HUES6 (cell line): ENCODE measurements around the gene OR2A42.
"Not testable (repeated sequence)": the region's sequence is repeated elsewhere in the genome, so short reads cannot be mapped to it uniquely, and the experiment has no call there.

Source experiments
- H3K27ac ChIP-seq: 2 replicates; pipeline ENCODE4 v1.7.0; 2013; ENCODE audit warnings: low read depth, mild to moderate bottlenecking, low read length, inconsistent platforms
- H3K27me3 ChIP-seq: 2 replicates; pipeline ENCODE4 v1.6.1; 2013; ENCODE audit warnings: low read length; ENCODE audit not compliant: control insufficient read depth, insufficient read depth
- H3K36me3 ChIP-seq: 2 replicates; pipeline ENCODE4 v1.6.1; 2013; ENCODE audit warnings: low read length; ENCODE audit not compliant: control insufficient read depth, insufficient read depth
- H3K4me1 ChIP-seq: 2 replicates; pipeline ENCODE4 v1.6.1; 2013; ENCODE audit warnings: low read length; ENCODE audit not compliant: control insufficient read depth, insufficient read depth
- H3K4me3 ChIP-seq: 2 replicates; pipeline ENCODE4 v1.5.1; 2013; ENCODE audit warnings: low read depth, low read length
- H3K9ac ChIP-seq: one replicate; pipeline ENCODE4 v1.6.1; 2013; ENCODE audit warnings: mild to moderate bottlenecking, low read length
- H3K9me3 ChIP-seq: 2 replicates; pipeline ENCODE4 v1.6.1; 2013; ENCODE audit warnings: low read depth, low read length; ENCODE audit not compliant: control insufficient read depth, insufficient read depth

OR2A42 gene

DNA sequence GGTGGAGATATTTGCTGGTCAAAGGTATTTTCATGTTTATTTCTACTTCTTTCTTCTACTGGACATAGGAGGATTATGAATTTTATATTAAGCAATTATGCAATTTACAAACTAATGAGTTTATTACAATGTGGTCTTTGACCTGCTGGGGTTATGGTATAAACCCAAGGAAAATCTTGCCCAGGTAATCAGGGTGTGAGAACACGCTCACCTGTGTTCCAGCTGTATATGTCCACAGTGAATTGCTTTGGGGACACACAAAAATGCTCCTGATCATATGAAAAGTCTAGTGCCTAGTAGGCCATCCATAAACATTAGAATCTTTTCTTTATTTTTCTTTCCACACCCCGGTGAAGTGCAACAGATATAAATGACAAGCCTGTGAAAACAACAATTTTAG is at the start of gene OR2A42:
TSS of gene OR2A42 (minus strand) at position 241 of the 400 bp plus-strand sequence. CDS start 6,762 bp downstream, outside the sequence.
- not testable (repeated sequence) for H3K4me1 ChIP-seq, H3K36me3 ChIP-seq, H3K9me3 ChIP-seq, H3K9ac ChIP-seq, H3K4me3 ChIP-seq, H3K27ac ChIP-seq, H3K27me3 ChIP-seq

GRCh38 chr7:144287171-144287784 is 47.9 kb upstream of the OR2A42 start:
- H3K9ac ChIP-seq, H3K9me3 ChIP-seq, H3K36me3 ChIP-seq, H3K4me1 ChIP-seq, H3K27ac ChIP-seq, H3K27me3 ChIP-seq, H3K4me3 ChIP-seq: not testable (repeated sequence)

- not testable (repeated sequence) for H3K9me3 ChIP-seq, H3K36me3 ChIP-seq, H3K27me3 ChIP-seq, H3K27ac ChIP-seq, H3K9ac ChIP-seq, H3K4me3 ChIP-seq, H3K4me1 ChIP-seq
Observed at GRCh38 chr7:144283716-144284115, 44.3 kb upstream of the OR2A42 start.

DNA sequence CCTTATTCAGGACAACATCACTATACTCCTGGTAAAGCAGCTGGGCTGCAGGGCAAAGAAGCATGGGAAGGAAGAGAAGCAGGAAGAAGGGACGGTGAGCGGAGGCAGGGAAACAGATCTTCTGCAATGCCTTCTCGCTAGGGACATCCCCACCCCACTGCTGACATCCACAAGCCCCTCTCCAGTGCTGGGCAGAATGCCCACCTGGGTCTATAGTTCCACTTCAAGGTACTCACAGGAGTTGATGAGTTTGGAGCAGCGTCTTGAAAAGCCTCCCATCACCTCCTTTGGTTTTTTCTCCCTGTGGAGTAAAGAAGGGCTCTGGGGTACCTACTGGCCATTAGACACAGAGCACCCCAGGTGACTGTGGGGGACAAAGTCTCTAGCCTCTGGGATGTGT is 43.1 kb upstream of the OR2A42 start:
- H3K4me1 ChIP-seq, H3K9me3 ChIP-seq, H3K27ac ChIP-seq, H3K27me3 ChIP-seq, H3K36me3 ChIP-seq, H3K9ac ChIP-seq, H3K4me3 ChIP-seq: not testable (repeated sequence)

- not testable (repeated sequence) for H3K27ac ChIP-seq, H3K9me3 ChIP-seq
Observed at GRCh38 chr7:144281981-144282380, 42.6 kb upstream of the OR2A42 start.

DNA sequence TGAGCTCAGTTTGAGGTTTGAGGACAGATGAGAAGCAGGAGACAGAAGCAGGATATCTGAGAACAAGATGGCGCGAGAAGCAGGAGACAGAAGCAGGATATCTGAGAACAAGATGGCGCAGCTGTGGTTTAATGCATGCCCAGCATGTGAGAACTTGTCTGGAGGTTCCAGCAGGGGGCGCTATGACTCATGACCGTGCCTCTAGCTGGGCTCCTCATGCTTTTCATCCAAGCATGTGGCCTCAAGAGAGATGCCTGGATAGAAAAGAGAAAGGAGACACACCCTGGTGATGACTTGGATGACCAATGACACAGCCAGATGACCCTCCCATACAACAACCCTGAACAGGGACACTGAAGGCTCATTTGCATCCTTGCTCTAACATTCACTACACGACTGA is 40.6 kb upstream of the OR2A42 start:
- H3K9me3 ChIP-seq, result not testable (repeated sequence)

More at GRCh38 chr7:144281981-144282380, 42.6 kb upstream of the OR2A42 start:
- H3K27me3 ChIP-seq, H3K9ac ChIP-seq, H3K36me3 ChIP-seq, H3K4me3 ChIP-seq, H3K4me1 ChIP-seq: not testable (repeated sequence)

GRCh38 chr7:144275281-144275680 is 35.9 kb upstream of the OR2A42 start:
- not testable (repeated sequence) for H3K9me3 ChIP-seq, H3K36me3 ChIP-seq, H3K27ac ChIP-seq, H3K4me1 ChIP-seq, H3K27me3 ChIP-seq, H3K9ac ChIP-seq, H3K4me3 ChIP-seq

More for the DNA sequence above, 40.6 kb upstream of the OR2A42 start:
- H3K27ac ChIP-seq, H3K4me3 ChIP-seq, H3K9ac ChIP-seq, H3K36me3 ChIP-seq, H3K27me3 ChIP-seq, H3K4me1 ChIP-seq: not testable (repeated sequence)

DNA sequence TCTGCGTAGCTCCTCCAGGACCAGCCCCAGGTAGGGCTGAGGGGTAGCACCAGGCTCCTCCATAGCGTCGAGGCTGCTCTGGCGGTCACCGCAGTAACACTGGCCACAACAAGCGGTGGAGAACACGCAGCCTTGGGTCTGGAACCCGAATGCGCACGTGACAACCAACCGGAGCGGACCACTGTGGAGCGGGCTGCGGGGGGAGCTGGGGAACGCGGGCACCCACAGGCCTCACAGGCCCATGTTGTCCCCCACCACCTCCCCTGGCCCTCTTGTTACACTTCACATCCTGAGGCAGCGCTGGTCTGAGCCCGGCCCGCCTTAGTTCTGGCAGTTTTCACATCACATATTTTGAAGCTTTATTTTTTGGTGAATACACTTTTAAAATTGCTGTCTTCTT is 29.8 kb upstream of the OR2A42 start, which contains the start of gene CTAGE8:
TSS of gene CTAGE8 (minus strand) at position 101 of the 400 bp plus-strand sequence. CDS start at position 63, 38 bp downstream.
- not testable (repeated sequence) for H3K27me3 ChIP-seq, H3K27ac ChIP-seq, H3K9ac ChIP-seq, H3K4me3 ChIP-seq, H3K36me3 ChIP-seq, H3K9me3 ChIP-seq, H3K4me1 ChIP-seq

DNA sequence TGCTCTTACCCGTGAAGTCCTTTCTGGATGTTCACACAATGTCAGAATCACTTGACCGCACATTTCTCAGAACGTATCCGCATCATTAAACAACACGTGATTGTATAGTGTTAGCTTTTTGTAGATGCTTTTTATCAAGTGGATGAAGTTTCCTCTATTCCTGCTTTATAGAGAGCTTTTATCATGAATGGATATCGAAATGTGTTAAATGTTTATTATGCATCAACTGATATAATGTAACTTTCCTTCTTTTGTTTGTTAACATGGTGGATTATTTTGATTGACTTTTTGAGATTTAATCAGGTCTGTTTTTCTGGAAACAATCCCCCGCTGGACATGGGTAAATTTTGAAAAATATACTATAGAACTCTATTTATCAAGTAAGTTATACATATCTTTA is 25.3 kb upstream of the OR2A42 start, which contains the start of gene OR2A7:
TSS of gene OR2A7 (minus strand) at position 101 of the 400 bp plus-strand sequence. CDS start 5,164 bp downstream, outside the sequence.
- not testable (repeated sequence) for H3K27ac ChIP-seq, H3K36me3 ChIP-seq, H3K4me3 ChIP-seq, H3K4me1 ChIP-seq, H3K27me3 ChIP-seq, H3K9me3 ChIP-seq, H3K9ac ChIP-seq

GRCh38 chr7:144262128-144262527 is 22.7 kb upstream of the OR2A42 start:
- H3K36me3 ChIP-seq, H3K9ac ChIP-seq, H3K9me3 ChIP-seq, H3K27ac ChIP-seq, H3K4me3 ChIP-seq, H3K27me3 ChIP-seq, H3K4me1 ChIP-seq: not testable (repeated sequence)

GRCh38 chr7:144259067-144259466 is 19.7 kb upstream of the OR2A42 start:
- not testable (repeated sequence) for H3K4me1 ChIP-seq, H3K9ac ChIP-seq, H3K27ac ChIP-seq, H3K9me3 ChIP-seq, H3K27me3 ChIP-seq, H3K4me3 ChIP-seq, H3K36me3 ChIP-seq

DNA sequence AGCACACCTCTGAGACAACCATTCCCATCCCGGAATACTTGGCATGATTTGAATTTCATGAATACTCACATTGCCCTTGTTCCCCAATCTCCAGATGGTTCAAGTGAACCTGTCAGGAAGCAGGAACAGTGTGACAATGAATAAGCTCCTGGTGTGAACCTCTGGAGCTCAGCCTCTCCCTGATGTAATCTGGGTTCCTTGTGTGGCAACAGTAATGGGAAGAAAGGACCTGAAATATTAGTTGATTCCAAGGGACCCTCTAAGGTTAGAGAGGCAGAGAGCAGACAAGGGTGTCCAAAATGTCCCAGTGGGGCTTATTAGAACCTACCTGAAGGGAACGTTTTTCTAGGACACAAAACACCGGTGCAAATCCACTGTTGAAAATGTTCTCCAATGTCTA is 16.7 kb upstream of the OR2A42 start:
- Histone ChIP-seq H3K4me3 (no peak overlapping the region), H3K9ac (no peak overlapping the region), H3K9me3 (no peaks in the 10 kb centered on the region), H3K27ac (no peak overlapping the region), H3K4me1 (0 out of 2 replicates have a peak, but pooled peaks cover 3% of the 10 kb centered on the region), H3K27me3 (no peaks in the 10 kb centered on the region), H3K36me3 (no peaks in the 10 kb centered on the region)
